ENCODE measurements around the gene CD82.

- TF ChIP-seq CTCF (IDR thresholded peaks at IDR 0.05; ENCODE audit: insufficient read depth, low read length, poor library complexity, severe bottlenecking) (no peak), EZH2phosphoT487 (conservative IDR thresholded peaks at IDR 0.05; ENCODE audit: low read length) (no peak)
These were observed 28.5 kb upstream of the CD82 start for GRCh38 chr11:44536788-44537516.

All from SU-DHL-6 (cell line).